CD14-positive monocyte (primary cell): Measurements from ENCODE around the gene SLC9C1. TPM values are rescaled to one million over a fixed set of nuclear protein-coding genes. Genes with fewer than 3 reads are reported as not detected.

ENCODE experiments used
- DNase-seq, 3 donors: peaks; one replicate each; pipeline ENCODE4 v3.0.0-alpha.2; 2011 to 2022
- H2AFZ ChIP-seq: 2 replicates; pipeline ENCODE4 v1.6.0; 2012; ENCODE audit warnings: mild to moderate bottlenecking, low read depth, low read length, inconsistent platforms; ENCODE audit not compliant: insufficient read depth, poor library complexity, severe bottlenecking
- H3K27ac ChIP-seq, 2 donors: 1 replicate in 1 of 2; 2 replicates in 1 of 2; pipeline ENCODE4 v1.5.1; 2012 to 2013; ENCODE audit warnings: low read length in 2 of 2, control low read depth in 1 of 2, inconsistent platforms in 1 of 2, low read depth in 1 of 2, mild to moderate bottlenecking in 1 of 2
- H3K27me3 ChIP-seq, 2 donors: one replicate each; pipeline versions ENCODE4 v1.6.0 to v1.6.1; 2011 to 2013; ENCODE audit warnings: low read length in 2 of 2; ENCODE audit not compliant: control insufficient read depth in 2 of 2, insufficient read depth in 2 of 2
- H3K36me3 ChIP-seq, 2 donors: replicated peaks in 1 of 2; 1 replicate in 1 of 2; 2 replicates in 1 of 2; pipeline versions ENCODE4 v1.5.1 to v1.6.1; 2012 to 2013; ENCODE audit warnings: low read length in 2 of 2, control low read depth in 1 of 2, inconsistent platforms in 1 of 2, mild to moderate bottlenecking in 1 of 2; ENCODE audit not compliant: insufficient read depth in 2 of 2, control insufficient read depth in 1 of 2
- H3K4me1 ChIP-seq, 2 donors: 1 replicate in 1 of 2; 2 replicates in 1 of 2; pipeline versions ENCODE4 v1.5.1 to v1.6.1; 2012 to 2013; ENCODE audit warnings: low read length in 2 of 2, control low read depth in 1 of 2, inconsistent platforms in 1 of 2, mild to moderate bottlenecking in 1 of 2, moderate library complexity in 1 of 2; ENCODE audit not compliant: insufficient read depth in 2 of 2, control insufficient read depth in 1 of 2
- H3K4me2 ChIP-seq: replicated peaks from 2 replicates; pipeline ENCODE3; 2012; ENCODE audit warnings: low read length, moderate library complexity, mild to moderate bottlenecking; ENCODE audit not compliant: poor library complexity, severe bottlenecking; ENCODE audit errors: extremely low read depth
- H3K4me3 ChIP-seq, 3 experiments: fragments of 200-600 bp in 1 of 3; sonication (generic) in 1 of 3; replicated peaks in 1 of 3; 1 replicate in 2 of 3; 2 replicates in 1 of 3; pipeline ENCODE4 v1.5.1; 2011 to 2013; ENCODE audit warnings: low read length in 3 of 3, mild to moderate bottlenecking in 3 of 3, control low read depth in 2 of 3, low read depth in 2 of 3, inconsistent platforms in 1 of 3, moderate library complexity in 1 of 3
- H3K79me2 ChIP-seq: 2 replicates; pipeline ENCODE4 v1.6.0; 2012; ENCODE audit warnings: mild to moderate bottlenecking, control low read depth, inconsistent platforms, low read length, moderate library complexity; ENCODE audit not compliant: insufficient read depth
- H3K9ac ChIP-seq: 2 replicates; pipeline ENCODE4 v1.6.0; 2017; ENCODE audit warnings: low read length, mild to moderate bottlenecking; ENCODE audit not compliant: insufficient read depth, poor library complexity, severe bottlenecking
- H3K9me3 ChIP-seq, 2 donors: replicated peaks in 1 of 2; 1 replicate in 1 of 2; 2 replicates in 1 of 2; pipeline versions ENCODE4 v1.5.1 to v1.6.1; 2012 to 2013; ENCODE audit warnings: low read length in 2 of 2, control low read depth in 1 of 2; ENCODE audit not compliant: control insufficient read depth in 1 of 2, insufficient read depth in 1 of 2
- H4K20me1 ChIP-seq: 2 replicates; pipeline ENCODE4 v1.6.0; 2012; ENCODE audit warnings: mild to moderate bottlenecking, low read length, control low read depth, moderate library complexity; ENCODE audit not compliant: insufficient read depth
- H3K27ac Mint-ChIP-seq, 7 donors: one replicate each; pipeline ENCODE4 v1.8.0; 2020; ENCODE audit warnings: mild to moderate bottlenecking in 7 of 7, mixed read lengths in 7 of 7, moderate library complexity in 6 of 7, inconsistent platforms in 2 of 7
- H3K27me3 Mint-ChIP-seq, 3 donors: one replicate each; pipeline ENCODE4 v1.8.0; 2021 to 2022; ENCODE audit warnings: low read depth in 3 of 3, mild to moderate bottlenecking in 3 of 3, mixed read lengths in 3 of 3, moderate library complexity in 3 of 3, inconsistent platforms in 1 of 3
- H3K36me3 Mint-ChIP-seq, 2 donors: one replicate each; pipeline ENCODE4 v1.8.0; 2020; ENCODE audit warnings: mixed read lengths in 2 of 2, inconsistent platforms in 1 of 2, mild to moderate bottlenecking in 1 of 2
- H3K4me1 Mint-ChIP-seq: one replicate; pipeline ENCODE4 v1.8.0; 2020; ENCODE audit warnings: mild to moderate bottlenecking, mixed read lengths
- H3K4me3 Mint-ChIP-seq, 2 donors: one replicate each; pipeline ENCODE4 v1.8.0; 2020; ENCODE audit warnings: mild to moderate bottlenecking in 2 of 2, mixed read lengths in 2 of 2, moderate library complexity in 1 of 2
- H3K9me3 Mint-ChIP-seq, 7 donors: one replicate each; pipeline ENCODE4 v1.8.0; 2020 to 2022; ENCODE audit warnings: mixed read lengths in 7 of 7, mild to moderate bottlenecking in 6 of 7, moderate library complexity in 6 of 7, inconsistent platforms in 2 of 7
- WGBS: methylation state at CpG from one replicate; pipeline ENCODE4 v1.1.5; 2013; ENCODE audit warnings: missing lambda C conversion rate; ENCODE audit not compliant: insufficient coverage; 5-methylcytosine and 5-hydroxymethylcytosine counted together
- intact Hi-C, 2 donors: fragments of 100-400 bp; cut with micrococcal nuclease; formaldehyde crosslinking; loops; one replicate each; pipeline versions ENCODE4 v1.15.0 to v1.15.1; 2023
- polyA plus RNA-seq, 3 donors: library from polyadenylated mRNA; depleted of rRNA in 1 of 3; unstranded in 2 of 3; stranded (reverse) in 1 of 3; fragments of 300-500 nt in 2 of 3; fragments of >200 nt in 1 of 3; fragmentation: Illumina TruSeq in 2 of 3; gene quantifications; 1 replicate in 2 of 3; 2 replicates in 1 of 3; pipeline ENCODE4 v1.2.3, GENCODE V29; 2012 to 2021
- TF ChIP-seq, protein P1 (sequence below): fragments of 200-600 bp; IDR thresholded peaks from one replicate; pipeline ENCODE4 v1.8.0; 2022; ENCODE audit warnings: antibody characterized with exemption, mild to moderate bottlenecking

SLC9C1 gene
- polyA plus RNA-seq, 3 donors = not detected

- H3K4me3 ChIP-seq = no peak overlapping the region
- peaks cover 8 to 15% of the 10 kb centered on the region in 2 donors for H3K4me1 ChIP-seq
- intact Hi-C loops = no loop called here
- H3K27me3 ChIP-seq = no peaks in the 10 kb centered on the region
- peaks cover 0 to 8% of the 10 kb centered on the region in 2 donors for H3K9me3 ChIP-seq
- no peak overlapping the region for H3K4me2 ChIP-seq
- H3K4me1 Mint-ChIP-seq = peaks cover 21% of the 10 kb centered on the region
- H4K20me1 ChIP-seq = no peaks in the 10 kb centered on the region
- peaks cover 0 to 22% (median 11%) of the 10 kb centered on the region in 7 donors for H3K9me3 Mint-ChIP-seq
- no peak overlapping the region for H3K27ac ChIP-seq
- H3K27me3 Mint-ChIP-seq = no peaks in the 10 kb centered on the region
- H3K36me3 Mint-ChIP-seq = no peaks in the 10 kb centered on the region
- H3K4me3 Mint-ChIP-seq = no peak overlapping the region
- H3K79me2 ChIP-seq = no peaks in the 10 kb centered on the region
- no peak overlapping the region for H3K27ac Mint-ChIP-seq
- no CpG with 5 or more reads among the region's 2 CpGs for WGBS
- no peaks in the 10 kb centered on the region for H3K36me3 ChIP-seq
- TF ChIP-seq, protein P1, sequence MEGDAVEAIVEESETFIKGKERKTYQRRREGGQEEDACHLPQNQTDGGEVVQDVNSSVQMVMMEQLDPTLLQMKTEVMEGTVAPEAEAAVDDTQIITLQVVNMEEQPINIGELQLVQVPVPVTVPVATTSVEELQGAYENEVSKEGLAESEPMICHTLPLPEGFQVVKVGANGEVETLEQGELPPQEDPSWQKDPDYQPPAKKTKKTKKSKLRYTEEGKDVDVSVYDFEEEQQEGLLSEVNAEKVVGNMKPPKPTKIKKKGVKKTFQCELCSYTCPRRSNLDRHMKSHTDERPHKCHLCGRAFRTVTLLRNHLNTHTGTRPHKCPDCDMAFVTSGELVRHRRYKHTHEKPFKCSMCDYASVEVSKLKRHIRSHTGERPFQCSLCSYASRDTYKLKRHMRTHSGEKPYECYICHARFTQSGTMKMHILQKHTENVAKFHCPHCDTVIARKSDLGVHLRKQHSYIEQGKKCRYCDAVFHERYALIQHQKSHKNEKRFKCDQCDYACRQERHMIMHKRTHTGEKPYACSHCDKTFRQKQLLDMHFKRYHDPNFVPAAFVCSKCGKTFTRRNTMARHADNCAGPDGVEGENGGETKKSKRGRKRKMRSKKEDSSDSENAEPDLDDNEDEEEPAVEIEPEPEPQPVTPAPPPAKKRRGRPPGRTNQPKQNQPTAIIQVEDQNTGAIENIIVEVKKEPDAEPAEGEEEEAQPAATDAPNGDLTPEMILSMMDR = no peak
- H2AFZ ChIP-seq = no peak overlapping the region
- H3K9ac ChIP-seq = no peak overlapping the region
- no peak for DNase-seq
Observed at GRCh38 chr3:112141293-112141692, 152.7 kb downstream of the SLC9C1 start.

DNA sequence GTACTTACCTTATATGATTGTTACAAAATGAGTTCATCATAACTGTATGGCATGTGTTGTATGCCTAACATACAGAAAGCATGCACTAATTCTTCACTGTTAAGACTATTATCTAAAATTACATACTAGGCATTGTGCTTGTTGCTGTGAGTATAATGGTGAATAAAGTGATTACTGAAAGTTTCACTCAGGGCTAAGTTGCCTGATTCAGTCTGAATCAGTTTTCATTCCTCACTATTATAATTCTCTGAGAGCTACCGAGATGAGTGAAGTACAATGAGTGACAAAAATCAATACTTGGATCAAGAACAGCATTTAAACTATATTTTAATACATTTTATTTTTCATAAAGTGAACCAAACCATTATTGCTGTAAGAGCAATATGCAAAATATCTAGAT lies 153.4 kb downstream of the SLC9C1 start:
- Histone ChIP-seq H3K9ac (no peak overlapping the region), H3K79me2 (no peaks in the 10 kb centered on the region), H3K4me2 (no peak overlapping the region), H2AFZ (no peak overlapping the region), H3K9me3 (peaks cover 0 to 8% of the 10 kb centered on the region in 2 donors), H3K27ac (no peak overlapping the region), H3K4me3 (no peak overlapping the region), H3K36me3 (no peaks in the 10 kb centered on the region), H3K4me1 (peaks cover 8 to 15% of the 10 kb centered on the region in 2 donors), H4K20me1 (no peaks in the 10 kb centered on the region), H3K27me3 (no peaks in the 10 kb centered on the region)
- Mint-ChIP-seq H3K9me3 (peaks cover 0 to 18% (median 9%) of the 10 kb centered on the region in 7 donors), H3K4me1 (peaks cover 21% of the 10 kb centered on the region), H3K27ac (no peak overlapping the region), H3K4me3 (no peak overlapping the region), H3K27me3 (no peaks in the 10 kb centered on the region), H3K36me3 (no peaks in the 10 kb centered on the region)
- DNase-seq = no peak
- WGBS = no CpG with 5 or more reads among the region's 1 CpG
- intact Hi-C loops = no loop called here
- TF ChIP-seq, protein P1 = no peak
